HG03066 (cell line): Measurements from ENCODE around the gene CHCHD3.

ENCODE experiments used
- ATAC-seq: cut with Tn5 transposase; IDR thresholded peaks from one replicate; pipeline ENCODE4 v1.9.1; 2021; ENCODE audit warnings: low read depth; ENCODE audit not compliant: unreplicated experiment

The CHCHD3 gene

GRCh38 chr7:133081599-133082389, at the start of gene CHCHD3:
Gene CHCHD3, minus strand, starts transcription at chr7:133082090. Its CDS starts 153 bp downstream, at chr7:133081937.
- ATAC-seq, result peak; percentile 100

GRCh38 chr7:133130166-133130565, 48.3 kb upstream of the CHCHD3 start:
- ATAC-seq, result no peak

- ATAC-seq, result no peak
Observed at GRCh38 chr7:133126422-133126821, 44.5 kb upstream of the CHCHD3 start.

- no peak for ATAC-seq
Observed at GRCh38 chr7:133124974-133125373, 43.1 kb upstream of the CHCHD3 start.

- ATAC-seq, result no peak
Observed at GRCh38 chr7:133121175-133121844, 39.4 kb upstream of the CHCHD3 start.

- no peak for ATAC-seq
Observed at GRCh38 chr7:133119067-133119466, 37.2 kb upstream of the CHCHD3 start.

- no peak for ATAC-seq
Observed at GRCh38 chr7:133118261-133118660, 36.4 kb upstream of the CHCHD3 start.

- no peak for ATAC-seq
Observed at GRCh38 chr7:133117452-133117851, 35.6 kb upstream of the CHCHD3 start.

GRCh38 chr7:133115596-133115995, 33.7 kb upstream of the CHCHD3 start:
- ATAC-seq, result no peak

- ATAC-seq, result no peak
Observed at GRCh38 chr7:133114519-133114918, 32.6 kb upstream of the CHCHD3 start.

GRCh38 chr7:133112976-133113375, 31.1 kb upstream of the CHCHD3 start:
- no peak for ATAC-seq

GRCh38 chr7:133112335-133112734, 30.4 kb upstream of the CHCHD3 start:
- no peak for ATAC-seq

GRCh38 chr7:133110312-133110711, 28.4 kb upstream of the CHCHD3 start:
- no peak for ATAC-seq

- no peak for ATAC-seq
Observed at GRCh38 chr7:133109816-133110215, 27.9 kb upstream of the CHCHD3 start.

- no peak for ATAC-seq
Observed at GRCh38 chr7:133108023-133108422, 26.1 kb upstream of the CHCHD3 start.

GRCh38 chr7:133102276-133103060, 20.6 kb upstream of the CHCHD3 start:
- no peak for ATAC-seq

GRCh38 chr7:133099633-133100286, 17.9 kb upstream of the CHCHD3 start:
- no peak for ATAC-seq

GRCh38 chr7:133095119-133095671, 13.3 kb upstream of the CHCHD3 start:
- ATAC-seq, result no peak

- no peak for ATAC-seq
Observed at GRCh38 chr7:133091943-133092464, 10.1 kb upstream of the CHCHD3 start.

- ATAC-seq, result no peak
Observed at GRCh38 chr7:133082390-133082766, 488 bp upstream of the CHCHD3 start.
